Caco-2 (cell line): ENCODE measurements around the gene GSK3A. TPM values are rescaled to one million over a fixed set of nuclear protein-coding genes. Genes with fewer than 3 reads are reported as not detected.

ENCODE experiments used
- BruUV-seq: library from RNA; stranded (reverse); fragments of 400-500 nt; replicated peaks from 2 replicates; lab custom pipeline; 2021; lab: Mats Ljungman, UMichigan
- CTCF ChIA-PET: fragments of 300-600 bp; sonication (Branson Sonifier 250); formaldehyde crosslinking; loops from one replicate; lab custom pipeline; 2022; ENCODE audit warnings: antibody characterized with exemption; lab: Charles Lee
- POLR2A ChIA-PET: fragments of 300-600 bp; sonication (Branson Sonifier 250); formaldehyde crosslinking; loops from one replicate; lab custom pipeline; 2022; ENCODE audit warnings: antibody characterized with exemption; lab: Charles Lee
- DNase-seq, 2 experiments: peaks; one replicate each; pipeline versions ENCODE4 v3.0.0 to v3.0.0-alpha.2; 2020 to 2022
- H3K27me3 ChIP-seq: replicated peaks from 2 replicates; pipeline ENCODE4 v1.6.0; 2011; ENCODE audit warnings: low read length; ENCODE audit not compliant: control insufficient read depth, insufficient read depth
- H3K36me3 ChIP-seq: 2 replicates; pipeline ENCODE4 v1.5.1; 2011; ENCODE audit warnings: low read length; ENCODE audit not compliant: control insufficient read depth, insufficient read depth
- H3K4me1 ChIP-seq: fragments of 250-450 bp; sonication (Bioruptor Pico); 2 replicates; pipeline ENCODE4 v1.5.1; 2020; ENCODE audit warnings: mild to moderate bottlenecking
- H3K4me3 ChIP-seq: 2 replicates; pipeline ENCODE4 v1.5.1; 2011; ENCODE audit warnings: low read depth, mild to moderate bottlenecking, control low read depth, low read length
- H3K9me3 ChIP-seq: fragments of 250-450 bp; sonication (Bioruptor Pico); 2 replicates; pipeline ENCODE4 v1.5.1; 2020; ENCODE audit warnings: mild to moderate bottlenecking, moderate library complexity
- H3K27ac Mint-ChIP-seq: one replicate; pipeline ENCODE4 v1.8.0; 2022; ENCODE audit warnings: mixed read lengths; ENCODE audit not compliant: unreplicated experiment
- H3K27me3 Mint-ChIP-seq: one replicate; pipeline ENCODE4 v1.8.0; 2022; ENCODE audit warnings: mixed read lengths; ENCODE audit not compliant: insufficient read depth, unreplicated experiment
- H3K36me3 Mint-ChIP-seq: one replicate; pipeline ENCODE4 v1.8.0; 2022; ENCODE audit warnings: mild to moderate bottlenecking, mixed read lengths; ENCODE audit not compliant: insufficient read depth, unreplicated experiment
- H3K4me1 Mint-ChIP-seq: one replicate; pipeline ENCODE4 v1.8.0; 2022; ENCODE audit warnings: low read depth, mixed read lengths; ENCODE audit not compliant: unreplicated experiment
- H3K4me3 Mint-ChIP-seq: one replicate; pipeline ENCODE4 v1.8.0; 2022; ENCODE audit warnings: mild to moderate bottlenecking, moderate library complexity, mixed read lengths; ENCODE audit not compliant: unreplicated experiment
- H3K9me3 Mint-ChIP-seq: one replicate; pipeline ENCODE4 v1.8.0; 2022; ENCODE audit warnings: mixed read lengths; ENCODE audit not compliant: unreplicated experiment
- CTCF ChIP-seq, 2 experiments: fragments of 200-600 bp in 1 of 2; IDR thresholded peaks; 1 replicate in 1 of 2; 2 replicates in 1 of 2; pipeline versions ENCODE4 v1.5.1 to v1.8.0; 2011 to 2022; ENCODE audit warnings: antibody characterized with exemption in 1 of 2, control low read depth in 1 of 2, inconsistent platforms in 1 of 2, low read depth in 1 of 2, low read length in 1 of 2, mild to moderate bottlenecking in 1 of 2, moderate library complexity in 1 of 2; ENCODE audit not compliant: insufficient read depth in 1 of 2, severe bottlenecking in 1 of 2, unreplicated experiment in 1 of 2
- intact Hi-C: fragments of 100-400 bp; cut with micrococcal nuclease; formaldehyde crosslinking; loops from one replicate; pipeline ENCODE4 v1.10.0; 2022; ENCODE audit not compliant: unreplicated experiment
- total RNA-seq: library from RNA; stranded (reverse); gene quantifications from 2 replicates; pipeline ENCODE4 v1.2.3, GENCODE V29; 2022

Gene GSK3A
- total RNA-seq, 1 experiment from 2014 or later, result 59.6 TPM

DNA sequence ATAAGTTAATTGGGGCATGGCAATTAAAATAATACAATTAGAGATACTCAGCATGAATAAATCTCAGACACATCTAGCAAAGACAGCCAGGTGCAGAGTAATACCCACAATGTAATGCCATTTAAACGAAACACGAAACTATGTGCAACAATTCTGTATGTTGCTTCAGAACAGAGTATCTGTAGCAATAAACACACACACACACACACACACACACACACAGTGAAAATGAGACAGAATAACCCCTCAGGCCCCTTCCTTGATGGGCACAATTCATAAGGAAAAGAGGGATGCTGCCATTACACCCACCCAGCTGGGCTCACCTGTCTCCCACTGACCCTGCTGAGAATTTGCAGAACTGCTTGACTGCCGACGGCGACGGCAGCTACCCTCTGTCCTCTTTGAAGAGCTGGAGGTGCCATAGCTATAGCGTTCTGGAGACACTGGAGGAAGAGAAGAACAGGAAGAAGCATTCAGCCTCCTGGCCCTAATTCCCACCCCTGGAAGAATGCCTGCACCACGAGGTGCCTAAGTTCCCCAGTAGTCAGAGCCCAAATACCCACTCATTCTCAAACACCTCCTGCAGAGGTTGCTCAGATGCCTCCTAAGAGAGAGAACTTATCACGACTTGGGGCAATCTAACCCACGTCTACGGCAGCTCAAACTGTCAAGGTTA lies 27.5 kb downstream of the GSK3A start:
- Histone ChIP-seq H3K4me1 (peaks cover 25% of the 10 kb centered on the region), H3K27me3 (no peaks in the 10 kb centered on the region), H3K4me3 (no peak overlapping the region), H3K9me3 (no peaks in the 10 kb centered on the region), H3K36me3 (no peaks in the 10 kb centered on the region)
- Mint-ChIP-seq H3K4me3 (no peak overlapping the region), H3K9me3 (no peaks in the 10 kb centered on the region), H3K27me3 (no peaks in the 10 kb centered on the region), H3K36me3 (peaks cover 47% of the 10 kb centered on the region), H3K4me1 (peaks cover 17% of the 10 kb centered on the region), H3K27ac (no peak overlapping the region)
- ChIA-PET CTCF (no interaction called here), POLR2A (no interaction called here)
- no peak for TF ChIP-seq CTCF (IDR thresholded peaks at IDR 0.05; ENCODE audit: insufficient read depth in 1 of 2, low read depth in 1 of 2, low read length in 1 of 2, severe bottlenecking in 1 of 2, unreplicated experiment in 1 of 2)
- no peak for DNase-seq
- intact Hi-C loops, result no loop called here
- no TSS peak for BruUV-seq

- Mint-ChIP-seq H3K4me1 (peaks cover 10% of the 10 kb centered on the region), H3K36me3 (peaks cover 58% of the 10 kb centered on the region), H3K4me3 (no peak overlapping the region), H3K27ac (no peak overlapping the region), H3K9me3 (no peaks in the 10 kb centered on the region), H3K27me3 (no peaks in the 10 kb centered on the region)
- Histone ChIP-seq H3K4me1 (peaks cover 9% of the 10 kb centered on the region), H3K9me3 (no peaks in the 10 kb centered on the region), H3K27me3 (no peaks in the 10 kb centered on the region), H3K36me3 (peaks cover 2% of the 10 kb centered on the region; the same call in 1 of the 2 replicates), H3K4me3 (no peak overlapping the region)
- CTCF ChIA-PET, result no interaction called here
- TF ChIP-seq CTCF (IDR thresholded peaks at IDR 0.05; ENCODE audit: insufficient read depth in 1 of 2, low read depth in 1 of 2, low read length in 1 of 2, severe bottlenecking in 1 of 2, unreplicated experiment in 1 of 2), result no peak
- intact Hi-C loops, result no loop called here
- BruUV-seq, result no TSS peak
- no peak for DNase-seq
- POLR2A ChIA-PET, result no interaction called here
These were observed 29.5 kb downstream of the GSK3A start for GRCh38 chr19:42212886-42213285.

- Histone ChIP-seq H3K36me3 (peaks cover 4% of the 10 kb centered on the region; the same call in 1 of the 2 replicates), H3K4me3 (no peak overlapping the region), H3K4me1 (0 out of 2 replicates have a peak, but pooled peaks cover 5% of the 10 kb centered on the region), H3K27me3 (no peaks in the 10 kb centered on the region), H3K9me3 (no peaks in the 10 kb centered on the region)
- no peaks in the 10 kb centered on the region for H3K9me3 Mint-ChIP-seq
- ChIA-PET CTCF (no interaction called here), POLR2A (no interaction called here)
- H3K27me3 Mint-ChIP-seq, result no peaks in the 10 kb centered on the region
- intact Hi-C loops, result no loop called here
- H3K36me3 Mint-ChIP-seq, result peaks cover 66% of the 10 kb centered on the region
- no TSS peak for BruUV-seq
- H3K4me1 Mint-ChIP-seq, result no peaks in the 10 kb centered on the region
- DNase-seq, result no peak
- no peak overlapping the region for H3K27ac Mint-ChIP-seq
- no peak for TF ChIP-seq CTCF (IDR thresholded peaks at IDR 0.05; ENCODE audit: insufficient read depth in 1 of 2, low read depth in 1 of 2, low read length in 1 of 2, severe bottlenecking in 1 of 2, unreplicated experiment in 1 of 2)
- H3K4me3 Mint-ChIP-seq, result no peak overlapping the region
These were observed 33.8 kb downstream of the GSK3A start for GRCh38 chr19:42208612-42209011.
